Amniotic epithelial cell (primary cell): ENCODE results near the gene KIF25.

ENCODE experiments used
- DNase-seq: peaks from one replicate; pipeline ENCODE4 v3.0.0-alpha.2; 2010; ENCODE audit warnings: low read depth

KIF25 gene

DNA sequence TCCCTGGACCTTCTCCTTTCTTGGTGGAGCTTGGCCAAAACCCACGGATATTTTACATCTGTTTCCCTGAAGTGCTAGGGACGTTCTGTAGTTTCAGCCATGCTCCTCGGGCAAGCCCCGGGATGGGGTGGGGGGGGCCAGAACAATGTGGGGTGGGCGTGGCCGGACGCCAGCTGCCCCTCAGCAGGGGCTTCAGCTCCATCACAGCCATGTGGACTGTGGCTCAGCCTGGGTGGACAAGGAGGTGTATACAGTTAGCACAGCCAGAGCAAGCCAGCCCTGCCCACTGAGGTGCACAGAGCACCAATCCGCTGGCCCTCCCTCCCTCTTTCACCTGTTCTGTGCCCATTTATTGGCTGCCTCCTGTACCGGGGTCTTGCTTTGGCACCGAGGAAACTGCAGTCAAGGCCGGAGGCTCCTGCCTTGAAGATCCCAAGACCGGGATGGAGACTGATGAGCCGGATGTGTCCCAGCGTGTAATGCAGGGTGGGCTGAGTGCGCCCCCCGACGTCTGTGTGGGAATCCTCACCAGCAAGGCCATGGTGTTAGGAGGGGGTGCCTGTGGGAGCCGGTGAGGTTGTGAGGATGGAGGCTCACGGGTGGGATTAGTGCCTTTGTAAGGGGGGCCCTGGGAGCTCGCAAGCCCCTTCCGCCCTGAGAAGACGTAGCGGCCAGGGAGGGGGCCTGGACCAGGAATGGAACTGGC lies 53.6 kb downstream of the KIF25 start:
- peak; percentile 17 for DNase-seq

DNA sequence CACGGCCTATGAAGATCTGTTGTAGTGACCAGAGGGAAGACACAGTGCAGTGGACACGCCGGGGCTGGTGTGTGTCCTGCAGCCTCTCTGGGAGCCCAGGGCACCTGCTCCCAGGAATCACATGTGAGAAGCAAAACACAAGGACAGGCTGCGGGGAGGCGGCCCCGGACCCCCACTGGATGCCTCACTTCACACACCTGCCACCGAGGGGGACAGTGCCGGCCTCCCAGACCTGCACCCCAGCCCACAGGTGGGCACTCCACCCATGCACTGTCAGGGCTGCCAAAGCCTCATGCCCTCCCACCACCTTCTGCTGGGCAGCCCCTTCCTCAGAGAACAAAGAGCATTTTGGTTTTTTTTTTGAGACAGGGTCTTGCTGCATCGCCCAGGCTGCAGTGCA lies 54.2 kb downstream of the KIF25 start:
- no peak for DNase-seq

DNA sequence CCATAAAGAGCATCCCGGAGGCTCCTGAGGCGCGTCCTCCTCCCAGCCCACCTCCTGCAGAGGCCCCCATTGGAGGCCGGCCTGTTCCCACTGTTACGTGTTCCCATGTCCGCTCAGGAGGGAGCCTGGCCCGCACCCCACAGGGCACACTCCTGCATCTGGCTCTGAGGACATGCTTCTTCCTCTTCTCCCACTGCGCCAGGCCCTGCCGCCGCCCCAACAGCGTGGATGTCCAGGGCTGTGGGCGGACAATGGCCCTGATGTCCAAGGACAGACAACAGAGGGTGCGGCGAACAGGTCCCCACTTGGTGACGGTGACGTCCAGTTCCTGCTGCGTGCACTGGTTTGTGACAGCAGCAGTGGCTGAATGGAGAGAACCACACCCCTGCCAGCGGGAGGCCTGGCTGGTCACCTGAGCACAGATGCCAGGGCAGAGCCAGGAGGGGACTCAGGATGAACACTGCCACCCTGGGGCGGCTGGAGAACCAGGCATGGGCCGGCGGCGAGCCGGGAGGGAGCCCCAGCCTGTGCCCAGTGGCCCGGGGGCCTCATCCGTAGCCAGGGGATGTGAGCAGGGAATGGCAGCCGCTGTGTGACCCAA lies 54.9 kb downstream of the KIF25 start:
- DNase-seq = no peak

DNA sequence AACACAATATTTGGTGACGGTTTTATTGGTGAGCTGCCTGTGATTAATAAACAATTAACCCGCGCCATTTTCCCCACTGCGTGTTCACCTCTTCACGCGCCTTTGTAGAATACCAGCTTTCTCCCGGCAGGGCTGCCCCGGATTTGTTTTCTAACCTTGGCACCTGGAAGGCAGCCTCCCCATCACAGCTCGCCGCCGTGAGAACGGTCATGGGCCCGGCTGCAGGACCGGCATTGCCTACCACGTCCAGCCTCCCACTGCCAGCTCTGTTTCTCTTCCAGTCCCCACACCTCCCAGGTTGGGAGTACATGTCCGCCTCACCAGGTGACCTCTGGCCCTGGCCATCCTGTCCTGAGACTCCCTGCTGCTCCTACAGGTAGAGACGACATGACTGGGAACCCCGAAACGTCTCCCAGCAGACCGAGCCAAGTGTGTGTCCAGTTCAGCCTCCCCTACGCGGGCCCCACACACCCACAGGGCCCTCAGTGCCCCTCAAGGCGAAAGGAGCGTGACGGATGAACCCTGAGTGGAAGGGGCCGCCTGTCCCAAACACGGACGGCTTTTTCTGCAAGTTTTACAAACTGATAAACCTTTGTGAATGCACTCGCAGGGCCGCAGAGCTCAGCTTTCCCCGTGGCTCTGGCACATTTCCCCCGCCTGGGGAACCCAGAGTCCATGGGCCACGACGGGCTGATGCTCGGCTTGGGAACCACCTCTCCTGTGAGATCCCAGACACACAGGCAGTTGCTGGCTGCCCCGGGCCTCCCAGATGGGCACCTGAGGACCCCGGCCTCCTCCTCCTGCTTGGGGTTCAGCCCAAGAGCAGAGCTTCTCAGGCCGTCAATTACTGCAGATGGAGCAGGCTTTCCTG lies 55.9 kb downstream of the KIF25 start:
- DNase-seq = no peak

DNA sequence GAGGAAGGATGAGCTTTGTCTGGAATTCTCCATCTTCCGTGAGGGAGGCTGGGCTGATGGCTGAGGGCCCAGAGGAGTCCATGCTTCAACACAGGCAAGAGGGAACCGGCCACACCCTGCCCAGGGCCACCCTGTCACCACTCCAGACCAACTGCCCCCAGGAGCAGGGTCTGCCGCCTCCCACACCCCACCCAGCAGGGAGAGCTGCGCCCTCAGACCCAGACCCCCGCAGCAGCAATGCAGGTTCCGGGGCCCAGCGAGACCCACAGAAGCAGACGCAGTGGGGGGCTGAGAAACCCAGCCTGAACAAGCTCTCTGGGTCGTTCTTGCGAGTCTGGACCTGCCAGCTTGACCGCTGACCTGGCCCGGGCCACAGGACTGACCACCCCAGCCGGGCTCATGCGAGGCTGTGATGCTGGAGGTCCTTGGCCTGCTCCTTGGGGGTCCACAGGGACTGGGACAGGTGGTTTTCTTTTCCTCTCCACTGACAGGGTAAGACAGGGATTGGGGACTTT lies 56.5 kb downstream of the KIF25 start:
- no peak for DNase-seq

DNA sequence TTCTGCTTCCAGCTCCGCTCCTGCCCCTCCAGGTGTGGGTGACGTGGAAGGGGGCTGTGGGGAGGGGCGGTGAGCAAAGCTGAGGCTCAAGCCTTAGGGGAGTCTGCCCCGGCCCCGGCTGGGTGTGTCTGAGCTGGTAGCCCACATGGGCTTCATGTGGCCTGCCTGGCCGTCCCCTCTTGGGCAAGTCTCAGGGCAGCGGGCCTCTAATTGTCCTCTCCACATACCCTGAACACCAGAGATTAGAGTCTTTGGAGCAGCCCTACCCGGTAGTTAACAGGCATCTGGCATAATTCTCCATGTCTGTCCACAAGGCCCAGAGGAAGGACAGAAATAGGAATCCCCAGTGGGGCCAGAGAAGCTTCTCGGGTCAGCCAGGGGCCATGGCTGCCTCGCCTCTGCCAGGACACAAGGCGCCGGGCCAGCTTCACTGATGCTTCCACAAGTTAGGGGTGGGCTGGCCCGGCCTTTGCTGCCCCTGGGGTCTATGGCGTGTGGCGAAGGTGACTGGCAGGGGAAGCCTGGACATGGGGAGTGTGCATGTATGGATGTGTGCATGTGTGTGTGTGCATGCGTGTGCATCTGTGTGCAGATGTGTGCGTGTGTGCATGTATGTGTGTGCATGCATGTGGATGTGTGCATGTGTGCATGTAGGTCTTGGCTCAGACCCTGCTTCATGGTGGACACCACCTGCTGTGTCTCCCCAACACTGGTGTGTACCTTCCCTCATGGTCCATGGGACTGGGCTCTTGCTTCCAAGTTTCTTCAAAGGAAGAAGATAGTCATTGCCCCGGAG lies 57.5 kb downstream of the KIF25 start:
- no peak for DNase-seq

DNA sequence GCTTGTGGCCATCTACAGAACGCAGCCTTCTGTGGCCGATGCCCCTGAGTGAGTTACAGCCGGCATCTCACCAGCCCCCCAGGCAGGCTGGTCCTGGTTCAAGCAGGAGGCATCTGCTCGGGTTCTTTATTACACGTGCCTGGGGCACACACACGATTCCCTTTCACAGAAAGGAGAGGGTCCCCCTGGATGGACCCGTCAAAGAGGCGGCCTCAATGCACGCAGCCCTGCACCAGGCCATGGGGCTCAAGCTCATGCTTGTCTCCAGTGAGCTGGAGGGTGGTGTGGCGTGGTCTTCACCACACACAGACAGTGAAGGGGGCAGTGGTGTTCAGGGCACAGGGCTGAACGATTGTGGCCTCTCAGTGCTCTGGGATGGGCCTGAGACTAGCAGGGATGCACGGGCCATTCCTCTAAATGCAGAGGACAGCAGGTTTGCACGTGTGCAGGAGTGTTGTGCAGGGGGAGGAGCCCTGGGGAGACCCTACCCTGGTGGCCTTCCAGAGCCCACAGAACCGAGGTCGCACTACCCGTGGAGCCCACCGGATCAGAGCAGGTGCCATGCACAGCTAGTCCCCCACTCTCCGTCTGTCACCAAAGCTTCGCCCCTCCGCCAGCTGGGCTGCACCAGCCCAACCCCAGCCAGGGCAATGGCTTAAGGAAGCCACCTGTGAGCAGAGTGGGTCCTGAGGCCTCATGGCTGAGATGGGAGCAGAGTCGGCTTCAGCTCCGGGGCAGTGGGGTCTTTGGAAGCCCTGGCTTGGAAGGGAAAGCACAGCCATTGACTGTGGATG lies 58.4 kb downstream of the KIF25 start:
- no peak for DNase-seq

DNA sequence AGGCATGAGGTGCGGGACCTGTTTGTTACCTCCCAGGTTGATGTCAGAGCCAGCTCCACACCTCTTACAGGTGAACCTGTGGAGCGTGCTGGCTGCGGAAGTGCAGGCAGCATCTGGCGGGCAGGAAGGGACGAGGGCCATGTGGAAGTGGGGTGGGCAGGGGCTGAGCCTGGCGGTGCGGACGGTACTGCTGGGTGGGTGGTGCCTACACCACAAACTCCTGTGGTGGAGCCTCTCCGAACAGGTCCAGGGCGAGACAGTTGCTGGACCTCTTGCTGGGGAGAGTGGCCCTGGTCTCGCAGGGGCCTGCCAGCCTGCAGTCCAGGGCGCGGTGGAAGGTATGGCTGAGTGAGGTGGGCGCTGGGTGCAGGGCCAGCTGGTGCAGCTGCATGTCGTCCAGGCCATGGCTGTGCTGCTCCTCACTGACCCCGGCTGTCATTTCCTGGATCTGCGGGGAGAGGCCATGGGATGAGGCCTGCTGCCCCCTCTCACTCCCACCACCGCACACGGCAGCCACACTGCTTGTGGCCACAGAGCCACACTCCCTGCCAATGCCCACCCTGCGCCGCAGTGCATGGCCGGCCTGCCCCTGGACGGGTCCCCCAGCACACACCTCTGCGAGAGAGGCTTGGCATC lies 59.5 kb downstream of the KIF25 start:
- DNase-seq = no peak

DNA sequence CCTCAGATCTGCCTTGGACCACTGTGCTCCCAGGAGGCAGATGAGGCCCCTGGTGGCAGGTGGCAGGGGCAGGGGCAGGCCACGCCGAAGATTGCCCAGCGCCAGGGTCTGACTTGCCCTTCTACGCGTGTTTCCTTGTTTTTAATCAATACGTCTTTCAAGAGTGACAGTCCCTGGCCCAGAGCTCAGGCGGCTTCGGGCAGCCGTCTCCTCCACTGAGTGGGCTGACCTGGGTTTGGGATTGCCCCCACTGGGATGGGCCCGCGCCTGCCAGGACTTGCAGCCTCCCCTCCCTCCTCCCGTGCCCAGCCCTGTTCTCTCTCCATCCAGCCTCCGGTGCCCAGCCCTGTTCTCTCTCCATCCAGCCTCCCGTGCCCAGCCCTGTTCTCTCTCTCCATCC lies 60.4 kb downstream of the KIF25 start:
- DNase-seq = no peak

DNA sequence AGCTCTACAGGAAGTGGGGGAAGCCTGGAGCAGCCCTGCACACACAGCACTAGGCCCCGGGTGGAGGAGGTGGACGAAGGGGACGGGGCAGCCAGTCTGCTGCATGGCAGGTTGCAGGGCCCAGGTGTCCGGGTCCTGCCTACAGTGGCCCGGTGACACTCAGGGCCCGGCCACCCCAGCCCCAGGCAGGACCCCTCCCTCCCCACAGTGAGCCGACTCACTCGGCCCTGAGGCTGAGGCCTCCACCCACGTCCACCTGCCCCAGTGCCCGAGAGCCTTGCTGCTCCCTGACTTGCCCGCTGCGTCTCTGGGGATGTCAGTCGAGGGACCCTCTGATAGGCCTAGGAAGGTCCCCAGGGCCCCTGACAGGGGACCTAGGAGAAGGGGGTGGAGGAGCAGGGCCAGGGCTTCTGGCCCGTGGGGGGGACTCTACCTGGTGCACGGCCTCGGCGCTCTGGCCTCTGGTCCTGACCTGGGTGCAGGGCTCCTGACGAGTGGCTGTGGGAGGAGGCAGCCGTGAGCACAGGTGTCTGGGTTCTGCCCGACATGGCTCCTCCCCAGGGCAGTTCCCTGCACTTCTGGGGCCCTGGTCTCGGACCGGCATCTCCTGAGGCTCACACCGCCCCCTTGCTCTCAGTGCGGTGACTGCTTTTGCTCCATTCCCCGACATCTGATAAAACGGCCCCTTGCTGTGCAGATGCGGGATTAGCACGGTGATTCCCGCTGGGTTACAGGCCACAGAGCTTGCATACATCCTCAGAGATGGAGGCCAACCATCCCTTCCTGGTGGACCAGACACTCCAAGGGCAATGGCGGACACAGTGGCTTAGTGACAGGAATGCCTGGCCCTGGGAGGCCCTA lies 61.5 kb downstream of the KIF25 start:
- no peak for DNase-seq

DNA sequence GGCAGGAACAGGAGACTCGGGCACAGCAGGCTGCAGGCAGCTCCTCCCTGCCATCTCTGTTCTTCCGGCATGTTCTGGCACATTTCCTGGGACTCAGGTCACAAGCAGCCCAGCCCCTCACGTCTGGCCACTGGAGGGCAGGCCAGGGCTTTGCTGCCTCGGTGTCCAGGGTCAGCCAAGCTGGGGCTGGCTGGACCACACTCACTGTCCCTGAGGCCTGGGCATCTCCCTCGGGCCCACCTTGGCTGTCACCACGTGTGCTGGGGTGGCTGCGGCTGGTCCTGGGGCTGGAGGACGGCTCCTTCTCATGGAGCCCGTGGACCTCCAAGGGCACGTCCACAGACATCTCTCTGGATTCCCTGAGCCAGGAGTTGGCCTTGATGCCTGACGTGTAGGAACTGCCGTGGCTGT lies 63.1 kb downstream of the KIF25 start:
- peak; percentile 65 for DNase-seq

DNA sequence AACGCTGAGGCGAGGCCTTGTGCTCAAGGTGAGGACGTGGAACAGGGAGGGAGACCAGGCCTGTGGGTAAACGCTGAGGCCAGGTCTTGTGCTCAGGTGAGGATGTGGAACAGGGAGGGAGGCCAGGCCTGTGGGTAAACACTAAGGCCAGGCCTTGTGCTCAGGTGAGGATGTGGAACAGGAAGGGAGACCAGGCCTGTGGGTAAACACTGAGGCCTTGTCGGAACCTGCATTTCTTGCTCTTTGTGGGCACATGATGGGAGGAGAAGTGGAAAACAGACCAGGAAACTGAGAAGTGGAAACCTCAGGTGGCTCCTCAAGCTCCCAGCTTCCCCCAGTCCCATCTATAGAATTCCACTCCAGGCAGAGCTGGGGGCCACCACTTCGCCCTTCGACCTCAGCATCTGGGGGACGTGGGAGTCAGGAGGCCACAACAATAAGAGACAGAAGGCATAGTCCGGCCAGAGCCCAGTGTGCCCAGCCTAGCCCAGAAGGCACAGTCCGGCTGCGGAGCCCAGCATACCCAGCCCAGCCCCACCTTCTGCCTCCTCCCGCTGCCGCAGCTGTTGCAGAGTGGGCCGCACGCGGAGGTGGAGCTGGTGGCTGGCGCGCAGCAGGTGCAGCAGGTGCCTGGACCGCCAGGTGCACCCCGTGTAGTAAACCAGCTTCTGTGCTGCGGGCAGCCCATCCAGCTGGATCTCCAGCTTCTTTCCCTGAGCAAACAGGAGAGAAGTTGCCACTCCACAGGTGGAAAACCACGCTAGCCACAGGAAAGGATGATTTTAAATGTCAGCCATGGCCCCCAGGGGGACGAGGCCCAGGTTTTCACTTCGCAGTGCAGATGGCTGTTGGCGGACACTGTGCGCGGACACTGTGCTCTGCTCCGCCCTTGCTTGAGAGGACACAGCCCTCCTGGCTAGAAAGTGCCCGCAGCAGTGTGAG lies 64.1 kb downstream of the KIF25 start:
- DNase-seq = no peak

DNA sequence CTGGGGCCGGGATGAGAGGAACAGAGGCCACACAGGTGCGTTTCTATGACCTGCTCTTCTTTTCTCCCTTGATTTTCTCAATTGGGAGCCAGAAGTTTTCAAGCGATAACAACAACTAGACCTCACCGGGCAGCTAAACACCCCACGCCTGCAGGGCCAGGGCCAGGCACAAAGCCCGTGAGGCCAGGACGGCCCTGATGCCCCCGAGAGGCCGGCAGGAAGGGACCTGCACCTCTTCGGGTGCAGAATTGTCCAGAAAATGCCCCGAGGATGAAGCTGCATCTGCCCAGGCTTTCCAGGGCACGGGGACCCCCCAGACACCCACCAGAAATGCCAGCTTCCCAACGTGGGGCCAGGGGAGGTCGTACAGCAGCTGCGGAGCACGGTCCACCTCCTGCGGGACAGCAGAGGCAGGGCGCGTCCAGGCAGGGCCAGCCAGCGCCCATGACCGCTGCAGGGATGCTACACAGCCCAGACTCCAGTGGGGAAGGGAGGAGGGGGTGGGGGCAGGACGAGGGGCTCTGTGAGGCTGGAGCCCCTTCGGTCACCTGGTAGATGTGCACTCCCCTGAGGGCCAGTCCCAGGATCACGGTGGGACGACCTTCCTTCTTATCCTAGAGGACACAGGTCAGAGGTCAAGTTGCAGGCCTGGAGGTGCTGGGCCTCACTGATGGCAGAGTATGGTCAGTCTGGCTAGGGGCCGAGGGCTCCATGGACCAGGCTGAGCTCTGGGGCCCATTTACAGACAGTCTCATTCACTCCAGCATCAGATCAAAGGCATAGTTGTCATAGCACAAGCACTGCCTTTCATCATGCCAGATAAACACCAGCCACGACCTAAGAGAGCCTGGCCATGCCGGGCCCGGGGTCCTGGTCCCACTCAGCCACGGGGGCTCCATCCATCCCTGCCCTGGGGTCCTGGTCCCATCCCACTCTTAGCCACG lies 65.1 kb downstream of the KIF25 start:
- no peak for DNase-seq

DNA sequence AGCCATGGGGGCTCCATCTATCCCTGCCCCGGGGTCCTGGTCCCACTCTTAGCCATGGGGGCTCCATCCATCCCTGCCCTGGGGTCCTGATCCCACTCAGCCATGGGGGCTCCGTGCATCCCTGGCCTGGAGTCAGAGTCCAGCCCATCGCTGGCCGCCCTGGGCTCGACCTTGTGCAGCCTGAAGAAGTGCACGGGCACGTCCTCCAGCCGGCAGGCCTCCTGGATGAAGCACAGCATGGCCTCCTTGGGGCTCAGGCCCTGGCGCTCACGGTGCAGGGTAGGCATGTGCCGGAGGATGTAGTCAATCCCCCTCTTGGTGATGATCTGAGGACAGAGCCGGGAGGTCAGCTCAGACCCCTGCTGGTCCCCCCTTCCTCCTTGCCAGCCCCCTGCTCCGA lies 66.0 kb downstream of the KIF25 start:
- no peak for DNase-seq

DNA sequence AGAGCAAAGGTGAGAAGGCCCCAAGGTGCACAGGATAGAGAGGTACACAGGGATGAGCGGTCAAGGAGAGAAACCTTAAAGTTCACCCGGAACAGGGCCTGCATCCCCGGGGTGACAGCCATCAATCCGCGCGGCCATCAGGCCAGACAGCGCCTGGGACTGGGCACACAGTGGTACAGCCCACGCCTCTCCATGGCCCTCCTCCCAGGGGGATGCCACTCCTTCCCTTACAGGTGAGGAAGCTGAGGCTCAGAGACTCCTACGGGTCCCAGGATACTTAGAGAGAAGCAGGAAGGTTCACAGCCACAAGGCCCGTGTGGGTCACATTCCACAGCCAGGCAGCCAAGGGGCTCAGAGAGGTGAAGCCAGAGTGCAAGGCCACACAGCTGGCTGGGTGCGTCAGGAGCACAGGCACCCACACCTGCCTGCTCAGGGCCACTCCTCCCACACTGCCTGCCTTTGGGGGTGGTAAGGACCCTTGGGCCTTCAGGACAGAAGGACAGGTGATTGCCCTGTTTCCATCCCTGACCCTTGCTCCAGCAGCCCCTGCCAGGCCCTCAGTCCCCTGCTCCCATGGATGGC lies 66.8 kb downstream of the KIF25 start:
- DNase-seq = no peak

DNA sequence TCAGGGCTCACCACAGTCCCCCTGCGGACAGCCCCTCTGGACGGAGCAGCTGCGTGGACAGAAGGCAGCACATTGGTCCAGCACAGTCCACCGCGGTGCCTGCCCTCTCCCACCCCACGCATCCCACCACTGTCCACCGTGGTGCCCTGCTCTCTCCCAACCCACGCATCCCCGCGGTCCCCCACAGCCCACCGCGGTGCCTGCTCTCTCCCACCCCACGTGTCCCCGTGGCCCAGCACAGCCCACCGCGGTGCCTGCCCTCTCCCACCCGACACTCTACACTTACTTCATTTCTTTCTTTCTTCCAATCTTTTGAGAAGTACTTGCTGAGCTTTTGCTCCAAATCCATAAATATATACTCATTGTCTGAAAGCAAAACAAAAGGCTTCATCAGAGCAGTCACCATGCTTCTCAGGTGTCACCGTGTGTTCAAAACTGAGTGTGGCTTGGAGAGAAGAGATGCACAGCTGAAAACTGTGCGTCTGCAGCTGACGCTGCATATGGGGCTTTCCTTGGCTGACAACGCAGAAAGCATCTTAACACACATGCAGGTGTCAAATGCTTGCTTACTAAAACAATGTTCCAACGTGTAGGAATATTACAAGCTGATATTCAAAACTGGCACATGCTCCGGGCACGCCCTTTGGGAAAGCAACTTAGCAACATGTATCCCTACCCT lies 69.7 kb downstream of the KIF25 start:
- DNase-seq = no peak

DNA sequence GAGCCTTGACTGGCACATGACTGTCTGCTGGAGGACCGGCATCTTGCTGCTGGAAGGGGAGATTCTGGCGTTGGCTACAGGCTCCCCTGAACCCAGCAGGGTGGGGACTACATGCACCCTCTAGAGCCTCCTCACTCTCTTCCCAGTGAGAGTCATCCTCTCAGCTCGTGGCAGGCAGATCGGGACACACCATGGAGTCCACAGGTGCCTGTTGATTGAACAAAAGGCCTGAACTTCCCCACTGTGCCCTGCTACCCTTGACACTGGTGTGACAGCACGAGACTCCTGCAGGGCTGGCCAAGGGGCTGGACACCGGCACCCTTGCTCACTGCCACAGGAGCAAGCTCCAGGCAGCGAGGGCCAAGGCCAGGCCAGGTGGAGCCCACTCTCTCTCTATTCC lies 73.3 kb downstream of the KIF25 start:
- DNase-seq = no peak
